ENCODE measurements around the gene RAB9A.

RAB9A gene

GRCh38 chrX:13752141-13752540 is 63.2 kb downstream of the RAB9A start:
- DNase-seq, result no peak

- no peak for DNase-seq
These were observed 63.7 kb downstream of the RAB9A start for GRCh38 chrX:13752646-13753045.

GRCh38 chrX:13754765-13755164 is 65.8 kb downstream of the RAB9A start:
- no peak for DNase-seq

GRCh38 chrX:13755254-13755653 is 66.3 kb downstream of the RAB9A start:
- no peak for DNase-seq

GRCh38 chrX:13756381-13756780 is 67.5 kb downstream of the RAB9A start:
- DNase-seq, result no peak

- no peak for DNase-seq
These were observed 70.3 kb downstream of the RAB9A start for GRCh38 chrX:13759152-13759718.
